Smooth muscle cell (in vitro differentiated cells): Measurements from ENCODE around the gene NPFFR1. TPM values are rescaled to one million over a fixed set of nuclear protein-coding genes. Genes with fewer than 3 reads are reported as not detected.

Experiments used
- DNase-seq: peaks from one replicate; lab custom pipeline; 2025; ENCODE audit not compliant: unreplicated experiment; lab: John Stamatoyannopoulos, UW
- H2AFZ ChIP-seq: fragments of 200-600 bp; sonication (generic); 2 replicates; pipeline ENCODE4 v1.6.0; 2016; ENCODE audit warnings: antibody characterized with exemption, low read depth, mild to moderate bottlenecking
- H3F3A ChIP-seq: fragments of 200-600 bp; sonication (generic); 2 replicates; pipeline ENCODE4 v1.6.0; 2017; ENCODE audit warnings: antibody characterized with exemption, low read depth
- H3K27ac ChIP-seq: fragments of 200-600 bp; sonication (generic); 2 replicates; pipeline ENCODE4 v1.5.1; 2016; ENCODE audit warnings: low read depth, mild to moderate bottlenecking
- H3K27me3 ChIP-seq: fragments of 200-600 bp; sonication (generic); 2 replicates; pipeline ENCODE4 v1.6.1; 2016; ENCODE audit warnings: low read depth, mild to moderate bottlenecking
- H3K36me3 ChIP-seq: fragments of 200-600 bp; sonication (generic); 2 replicates; pipeline ENCODE4 v1.5.1; 2016; ENCODE audit warnings: low read depth
- H3K4me1 ChIP-seq: fragments of 200-600 bp; sonication (generic); 2 replicates; pipeline ENCODE4 v1.5.1; 2016; ENCODE audit warnings: low read depth
- H3K4me2 ChIP-seq: fragments of 200-600 bp; sonication (generic); 2 replicates; pipeline ENCODE4 v1.6.0; 2016; ENCODE audit warnings: mild to moderate bottlenecking
- H3K4me3 ChIP-seq: fragments of 200-600 bp; sonication (generic); 2 replicates; pipeline ENCODE4 v1.5.1; 2016; ENCODE audit warnings: mild to moderate bottlenecking
- H3K79me2 ChIP-seq: fragments of 200-600 bp; sonication (generic); 2 replicates; pipeline ENCODE4 v1.6.0; 2016; ENCODE audit warnings: low read depth, mild to moderate bottlenecking
- H3K9ac ChIP-seq: fragments of 200-600 bp; sonication (generic); 2 replicates; pipeline ENCODE4 v1.6.0; 2016; ENCODE audit warnings: low read depth
- H3K9me3 ChIP-seq: fragments of 200-600 bp; sonication (generic); replicated peaks from 2 replicates; pipeline ENCODE4 v1.5.1; 2016; ENCODE audit warnings: low read depth
- H4K20me1 ChIP-seq: fragments of 200-600 bp; sonication (generic); 2 replicates; pipeline ENCODE4 v1.6.0; 2016; ENCODE audit warnings: low read depth
- WGBS: methylation state at CpG from one replicate; pipeline ENCODE4 v1.1.7; 2016; ENCODE audit warnings: low lambda C conversion rate; 5-methylcytosine and 5-hydroxymethylcytosine counted together
- polyA plus RNA-seq: library from polyadenylated mRNA; unstranded; fragments of >200 nt; fragmentation: Nextera tagmentation; extraction: Ambion mirVana; gene quantifications from 2 replicates; pipeline ENCODE4 v1.2.1, GENCODE V29; 2016
- total RNA-seq: library from RNA; depleted of rRNA; stranded (reverse); fragments of >200 nt; gene quantifications from 2 replicates; pipeline ENCODE4 v1.2.3, GENCODE V29; 2014
- TF ChIP-seq, protein P1 (sequence below): fragments of 200-600 bp; sonication (generic); IDR thresholded peaks from 2 replicates; pipeline ENCODE4 v1.5.1; 2017; ENCODE audit warnings: borderline replicate concordance, mild to moderate bottlenecking, antibody characterized with exemption; ENCODE audit not compliant: insufficient read depth, poor library complexity, severe bottlenecking

The NPFFR1 gene
- total and polyA plus RNA-seq, 2 experiments from 2014 or later: under 0.01 TPM; not detected in 1

DNA sequence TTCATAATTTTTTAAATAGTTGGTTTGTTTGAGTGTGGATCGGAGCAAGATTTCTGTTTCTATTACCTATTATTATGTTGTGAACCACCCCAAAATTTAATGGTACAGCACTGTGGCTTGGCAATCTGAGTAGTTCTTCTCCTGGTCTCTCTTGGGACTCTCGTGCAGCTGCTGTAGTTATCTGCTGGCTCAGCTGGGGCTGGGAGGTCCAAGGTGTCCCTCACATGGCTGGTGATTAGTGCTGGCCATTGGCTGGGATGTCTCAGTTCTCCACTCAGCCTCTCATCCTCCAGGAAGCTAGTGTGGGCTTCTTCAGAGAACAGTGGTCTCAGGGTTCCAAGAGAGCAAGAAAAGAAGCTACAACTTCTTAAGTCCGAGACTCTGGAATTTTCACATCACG lies 15.4 kb downstream of the NPFFR1 start:
- no peak overlapping the region for H3K9ac ChIP-seq
- H3K4me2 ChIP-seq: no peak overlapping the region
- no peaks in the 10 kb centered on the region for H3K9me3 ChIP-seq
- DNase-seq: no peak
- no peak overlapping the region for H3K27ac ChIP-seq
- TF ChIP-seq, protein P1, sequence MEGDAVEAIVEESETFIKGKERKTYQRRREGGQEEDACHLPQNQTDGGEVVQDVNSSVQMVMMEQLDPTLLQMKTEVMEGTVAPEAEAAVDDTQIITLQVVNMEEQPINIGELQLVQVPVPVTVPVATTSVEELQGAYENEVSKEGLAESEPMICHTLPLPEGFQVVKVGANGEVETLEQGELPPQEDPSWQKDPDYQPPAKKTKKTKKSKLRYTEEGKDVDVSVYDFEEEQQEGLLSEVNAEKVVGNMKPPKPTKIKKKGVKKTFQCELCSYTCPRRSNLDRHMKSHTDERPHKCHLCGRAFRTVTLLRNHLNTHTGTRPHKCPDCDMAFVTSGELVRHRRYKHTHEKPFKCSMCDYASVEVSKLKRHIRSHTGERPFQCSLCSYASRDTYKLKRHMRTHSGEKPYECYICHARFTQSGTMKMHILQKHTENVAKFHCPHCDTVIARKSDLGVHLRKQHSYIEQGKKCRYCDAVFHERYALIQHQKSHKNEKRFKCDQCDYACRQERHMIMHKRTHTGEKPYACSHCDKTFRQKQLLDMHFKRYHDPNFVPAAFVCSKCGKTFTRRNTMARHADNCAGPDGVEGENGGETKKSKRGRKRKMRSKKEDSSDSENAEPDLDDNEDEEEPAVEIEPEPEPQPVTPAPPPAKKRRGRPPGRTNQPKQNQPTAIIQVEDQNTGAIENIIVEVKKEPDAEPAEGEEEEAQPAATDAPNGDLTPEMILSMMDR: no peak
- no peak overlapping the region for H3K4me3 ChIP-seq
- no peaks in the 10 kb centered on the region for H3K36me3 ChIP-seq
- no peak overlapping the region for H2AFZ ChIP-seq
- no peaks in the 10 kb centered on the region for H4K20me1 ChIP-seq
- no peaks in the 10 kb centered on the region for H3K27me3 ChIP-seq
- H3K4me1 ChIP-seq: no peaks in the 10 kb centered on the region
- peaks cover 7% of the 10 kb centered on the region for H3F3A ChIP-seq
- 84% methylated on average over 4 of the region's 4 CpGs for WGBS
- no peaks in the 10 kb centered on the region for H3K79me2 ChIP-seq

DNA sequence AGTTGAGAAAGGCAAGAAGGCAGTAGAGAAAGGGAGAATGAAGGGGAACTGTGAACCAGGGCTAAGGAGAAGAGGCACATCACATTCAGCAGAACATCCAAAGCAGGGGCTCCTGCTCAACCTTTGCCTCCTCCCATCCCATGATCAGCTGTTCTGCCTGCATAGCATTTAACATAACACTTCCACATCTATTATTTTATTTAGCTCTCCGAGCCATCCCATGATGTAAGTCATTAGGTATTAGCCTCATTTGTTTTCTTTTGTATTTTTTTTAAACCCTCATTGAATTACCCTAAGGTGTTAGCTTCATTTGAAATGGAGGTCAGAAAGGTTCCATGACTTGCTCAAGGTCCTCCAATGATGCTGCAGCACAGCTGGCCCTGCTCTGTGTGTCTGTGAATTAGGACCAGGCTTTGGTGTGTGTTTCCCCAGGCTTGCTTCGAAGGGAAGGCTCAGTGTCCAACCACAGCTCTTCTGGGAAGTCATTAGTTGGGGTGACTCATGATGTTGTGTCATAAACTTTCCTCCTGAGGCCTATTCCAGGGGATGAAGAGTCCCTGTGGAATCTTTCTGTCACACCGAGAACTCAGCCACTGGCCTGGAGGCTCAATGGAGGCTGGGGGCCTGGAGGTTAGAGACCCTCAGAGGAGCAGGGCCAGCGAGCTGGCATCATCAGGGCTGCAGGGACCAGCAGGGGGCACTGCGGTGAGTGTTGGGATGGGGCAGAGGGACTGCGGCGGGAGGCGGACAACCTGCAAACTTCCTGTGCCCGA lies 16.5 kb downstream of the NPFFR1 start:
- Histone ChIP-seq H3F3A (peaks cover 7% of the 10 kb centered on the region), H3K36me3 (no peaks in the 10 kb centered on the region), H3K4me2 (peak overlapping the region; percentile 4), H2AFZ (no peak overlapping the region), H3K27me3 (no peaks in the 10 kb centered on the region), H4K20me1 (no peaks in the 10 kb centered on the region), H3K9me3 (no peaks in the 10 kb centered on the region), H3K4me1 (no peaks in the 10 kb centered on the region), H3K9ac (no peak overlapping the region), H3K4me3 (no peak overlapping the region), H3K27ac (peak overlapping the region; percentile 75), H3K79me2 (no peaks in the 10 kb centered on the region)
- 44% methylated on average over 9 of the region's 9 CpGs for WGBS
- TF ChIP-seq, protein P1: peak; percentile 27
- DNase-seq: peak; percentile 7

- WGBS: 70% methylated on average over 1 of the region's 1 CpG
- Histone ChIP-seq H3K36me3 (no peaks in the 10 kb centered on the region), H3K4me3 (no peak overlapping the region), H3K27ac (peak overlapping the region; percentile 75), H3K9me3 (no peaks in the 10 kb centered on the region), H3K9ac (no peak overlapping the region), H3K27me3 (no peaks in the 10 kb centered on the region), H3F3A (peaks cover 7% of the 10 kb centered on the region), H3K4me1 (no peaks in the 10 kb centered on the region), H3K79me2 (no peaks in the 10 kb centered on the region), H4K20me1 (no peaks in the 10 kb centered on the region), H3K4me2 (no peak overlapping the region), H2AFZ (no peak overlapping the region)
- TF ChIP-seq, protein P1: no peak
- no peak for DNase-seq
These were observed 17.1 kb downstream of the NPFFR1 start for GRCh38 chr10:70266701-70267100.

DNA sequence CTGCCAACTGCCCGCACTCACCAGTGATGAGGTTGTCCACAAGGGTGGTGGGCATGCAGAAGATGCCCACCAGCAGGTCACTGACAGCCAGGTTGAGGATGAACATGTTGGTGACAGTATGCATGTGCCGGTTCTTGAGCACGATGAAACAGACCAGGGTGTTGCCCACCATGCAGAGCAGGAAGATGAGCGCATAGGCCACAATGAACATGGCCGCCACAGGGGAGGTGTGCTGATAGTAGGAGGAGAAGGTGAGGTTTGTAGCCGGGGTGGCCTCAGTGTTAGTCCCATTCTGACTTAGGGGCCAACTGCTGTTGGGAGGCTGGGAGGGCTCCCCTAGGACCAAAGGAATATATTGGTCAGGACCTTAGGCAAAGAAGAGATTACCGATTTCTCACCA lies 17.7 kb downstream of the NPFFR1 start:
- Histone ChIP-seq H2AFZ (no peak overlapping the region), H3K4me2 (no peak overlapping the region), H4K20me1 (no peaks in the 10 kb centered on the region), H3K4me1 (no peaks in the 10 kb centered on the region), H3K9ac (no peak overlapping the region), H3K4me3 (no peak overlapping the region), H3K79me2 (no peaks in the 10 kb centered on the region), H3K27me3 (no peaks in the 10 kb centered on the region), H3K36me3 (no peaks in the 10 kb centered on the region), H3K9me3 (no peaks in the 10 kb centered on the region), H3K27ac (no peak overlapping the region), H3F3A (peaks cover 7% of the 10 kb centered on the region)
- 95% methylated on average over 7 of the region's 7 CpGs for WGBS
- no peak for DNase-seq
- TF ChIP-seq, protein P1: no peak
